ENCODE measurements around the gene MTCL1.

Gene MTCL1

DNA sequence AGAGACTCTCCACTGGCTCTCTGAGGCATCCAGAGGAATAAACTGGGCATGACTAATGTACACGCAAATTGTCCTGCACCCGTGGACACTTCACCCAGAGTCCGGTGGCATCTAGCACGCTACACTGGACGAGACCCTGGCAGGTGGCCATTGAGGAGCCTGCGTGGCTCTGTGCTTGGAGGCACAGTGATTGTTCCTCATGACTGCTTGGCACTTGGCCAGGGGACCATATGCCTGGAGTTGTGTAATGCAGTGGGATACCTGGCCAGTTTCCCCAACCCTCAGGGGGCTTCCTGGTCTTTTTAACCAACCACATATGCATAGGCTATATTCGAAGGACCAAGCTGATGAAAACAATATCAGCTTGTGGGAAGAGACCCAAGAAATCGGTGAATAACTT, 66.6 kb downstream of the MTCL1 start:
- no peak for DNase-seq (ENCODE audit: low read depth in 2 of 2)

DNA sequence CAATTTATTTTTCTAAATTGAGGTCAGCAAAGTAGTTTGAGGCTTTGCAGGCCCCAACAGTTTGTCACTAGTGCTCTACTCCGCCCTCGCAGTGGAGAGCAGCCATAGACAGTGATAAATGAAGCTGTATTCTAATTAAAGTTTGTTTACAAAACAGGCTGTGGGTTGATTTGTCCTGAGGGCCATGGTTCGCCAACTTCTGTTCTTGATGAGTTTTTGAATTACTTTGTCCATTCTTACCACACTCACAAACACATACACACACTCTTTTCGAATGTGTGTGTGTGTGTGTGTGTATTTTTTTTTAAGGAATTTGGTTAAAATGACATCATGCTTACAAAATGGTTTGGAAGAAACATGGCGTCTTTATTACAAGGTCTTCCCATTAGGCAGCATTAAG, 68.6 kb downstream of the MTCL1 start:
- DNase-seq (ENCODE audit: low read depth in 2 of 2) = no peak

DNA sequence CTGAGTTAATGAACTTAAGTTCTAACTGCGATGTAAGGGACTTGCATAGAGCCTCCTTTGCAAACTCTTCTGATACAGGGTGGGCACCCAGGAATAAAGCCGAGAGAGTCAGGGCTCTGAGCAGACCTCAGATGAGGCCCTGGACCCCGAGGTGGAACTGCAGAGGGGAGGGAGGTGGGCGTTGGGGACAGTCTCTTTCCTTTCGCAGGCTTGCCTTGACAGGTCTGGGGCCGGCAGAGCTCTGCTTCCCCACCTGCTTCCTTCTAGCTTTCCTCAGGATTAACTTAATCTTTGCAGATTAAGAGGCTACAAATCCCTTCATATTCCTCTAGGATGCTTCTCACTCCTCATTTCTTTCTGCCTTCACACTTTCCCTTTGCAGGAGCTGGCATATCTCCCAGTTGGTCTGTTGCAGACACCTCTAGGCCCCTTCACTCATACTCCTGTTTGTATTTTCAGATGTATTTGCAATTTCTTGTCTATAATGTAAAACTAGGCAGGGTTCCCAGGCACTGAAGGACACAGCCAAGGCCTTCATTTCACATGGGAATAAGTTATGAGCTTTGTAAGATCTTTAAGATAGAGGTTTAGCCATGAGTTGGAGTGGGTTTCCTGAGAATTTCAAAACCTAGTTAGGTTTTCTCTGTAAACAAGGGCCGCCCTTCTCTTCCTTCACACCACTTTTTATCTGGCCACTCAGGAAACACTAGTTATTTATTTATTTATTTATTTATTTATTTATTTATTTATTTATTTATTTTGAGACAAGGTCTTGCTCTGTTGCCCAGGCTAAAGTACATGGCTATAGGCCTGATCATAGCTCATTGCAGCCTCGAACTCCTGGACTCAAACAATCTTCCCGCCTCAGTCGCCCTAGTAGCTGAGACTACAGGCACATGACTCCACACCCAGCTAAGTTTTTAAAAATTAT, 70.9 kb downstream of the MTCL1 start:
- DNase-seq (ENCODE audit: low read depth in 2 of 2) = no peak

GRCh38 chr18:8777846-8778245, 72.5 kb downstream of the MTCL1 start:
- no peak for DNase-seq (ENCODE audit: low read depth in 2 of 2)

DNA sequence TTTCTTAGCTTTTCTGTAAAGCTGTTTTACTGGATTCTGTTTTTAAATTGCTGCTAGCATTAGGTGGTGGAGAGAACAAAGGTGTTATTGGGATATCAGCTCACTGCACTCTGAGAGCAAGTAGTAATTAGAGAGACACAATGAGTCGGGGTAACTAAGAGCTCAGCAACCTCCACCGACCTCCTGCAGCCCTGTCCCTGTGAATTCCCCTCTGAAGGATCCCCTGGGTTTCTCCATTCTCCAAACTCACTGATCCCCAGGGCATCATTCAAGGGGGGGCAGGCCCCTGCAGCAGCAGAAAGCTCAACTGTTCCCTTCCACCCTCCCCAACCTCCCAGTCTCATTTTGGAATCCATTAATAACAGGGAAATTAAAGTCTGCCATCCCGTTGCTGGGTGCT, 73.0 kb downstream of the MTCL1 start:
- DNase-seq (ENCODE audit: low read depth in 2 of 2) = no peak

DNA sequence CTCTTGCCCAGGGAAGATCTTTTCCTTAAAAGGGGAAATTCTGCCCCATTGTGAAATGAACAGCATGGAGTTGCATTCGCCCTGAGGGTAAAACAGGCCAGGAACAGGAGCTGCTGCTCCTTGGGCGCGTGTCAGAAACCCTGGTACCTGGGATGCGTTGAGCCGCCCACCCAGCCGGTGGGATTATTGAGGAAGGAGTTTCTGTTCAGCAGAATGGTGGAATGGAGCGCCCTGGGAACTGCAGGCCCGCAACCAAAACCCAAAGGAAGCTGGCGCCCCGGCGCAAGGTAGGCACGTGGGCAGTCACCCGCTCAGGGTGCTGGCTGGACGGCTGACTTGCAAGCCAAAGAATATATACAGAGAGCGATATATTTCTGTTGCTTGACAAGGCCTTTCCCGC, 73.5 kb downstream of the MTCL1 start:
- no peak for DNase-seq (ENCODE audit: low read depth in 2 of 2)

DNA sequence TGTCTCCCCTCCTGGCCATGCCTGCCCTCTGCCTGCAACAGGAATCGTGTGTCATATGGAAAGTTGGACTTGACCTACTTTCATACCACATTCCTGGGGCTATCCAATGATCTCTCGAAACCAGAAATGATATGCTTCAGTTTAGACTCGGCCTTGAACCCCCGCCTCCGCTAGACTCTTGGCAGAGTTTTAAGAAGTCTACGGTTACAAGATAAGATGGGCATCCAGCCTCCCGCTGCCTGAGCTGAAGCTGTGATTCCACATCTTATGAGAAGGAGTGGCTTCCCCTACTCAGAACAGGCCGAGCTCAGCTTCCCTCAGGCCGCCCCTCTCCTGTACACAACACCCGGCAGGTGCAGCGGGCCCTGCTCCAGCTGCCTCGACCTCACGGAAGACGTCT, 73.9 kb downstream of the MTCL1 start:
- DNase-seq (ENCODE audit: low read depth in 2 of 2) = no peak

DNA sequence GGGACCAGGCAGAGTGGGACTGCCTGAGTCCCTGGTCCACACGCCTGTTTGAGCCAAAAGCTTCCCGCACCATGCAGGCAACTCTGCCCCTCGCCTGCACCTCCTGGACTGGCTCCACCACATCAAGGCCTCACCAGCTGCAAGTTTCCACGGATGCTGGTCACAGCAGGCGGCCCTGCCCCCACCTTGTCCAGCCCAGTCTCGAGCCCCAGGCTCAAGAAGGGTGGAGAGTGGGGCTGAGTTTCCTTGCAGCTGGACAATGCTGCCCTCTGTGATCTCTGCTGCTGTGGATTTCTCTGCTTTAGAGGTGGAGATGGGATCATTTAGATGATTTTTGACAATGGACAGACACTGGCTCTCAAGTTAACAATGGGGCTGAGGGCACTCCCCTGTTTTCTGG, 74.9 kb downstream of the MTCL1 start:
- DNase-seq (ENCODE audit: low read depth in 2 of 2) = no peak

- DNase-seq (ENCODE audit: low read depth in 2 of 2) = no peak
These were observed 76.3 kb downstream of the MTCL1 start for GRCh38 chr18:8781671-8782070.

DNA sequence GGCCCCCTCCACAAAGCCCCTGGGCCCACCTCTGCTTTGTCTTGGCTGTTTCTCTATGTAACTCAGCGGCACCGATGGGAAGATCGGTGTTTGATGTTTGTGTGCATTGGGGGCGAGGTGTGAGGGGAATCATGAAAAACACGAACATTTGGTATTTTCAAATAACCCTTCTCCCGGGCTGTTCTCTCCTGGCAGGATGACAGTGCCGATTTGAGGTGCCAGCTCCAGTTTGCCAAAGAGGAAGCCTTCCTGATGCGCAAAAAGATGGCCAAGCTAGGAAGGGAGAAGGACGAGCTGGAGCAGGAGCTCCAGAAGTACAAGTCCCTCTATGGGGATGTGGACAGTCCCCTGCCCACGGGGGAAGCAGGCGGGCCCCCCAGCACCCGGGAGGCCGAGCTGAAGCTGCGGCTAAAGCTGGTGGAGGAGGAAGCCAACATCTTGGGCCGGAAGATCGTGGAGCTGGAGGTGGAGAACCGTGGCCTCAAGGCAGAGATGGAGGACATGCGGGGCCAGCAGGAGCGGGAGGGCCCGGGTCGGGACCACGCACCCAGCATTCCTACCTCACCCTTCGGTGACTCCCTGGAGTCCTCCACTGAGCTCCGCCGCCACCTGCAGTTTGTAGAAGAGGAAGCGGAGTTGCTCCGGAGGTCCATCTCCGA, 78.1 kb downstream of the MTCL1 start:
- no peak for DNase-seq (ENCODE audit: low read depth in 2 of 2)

DNA sequence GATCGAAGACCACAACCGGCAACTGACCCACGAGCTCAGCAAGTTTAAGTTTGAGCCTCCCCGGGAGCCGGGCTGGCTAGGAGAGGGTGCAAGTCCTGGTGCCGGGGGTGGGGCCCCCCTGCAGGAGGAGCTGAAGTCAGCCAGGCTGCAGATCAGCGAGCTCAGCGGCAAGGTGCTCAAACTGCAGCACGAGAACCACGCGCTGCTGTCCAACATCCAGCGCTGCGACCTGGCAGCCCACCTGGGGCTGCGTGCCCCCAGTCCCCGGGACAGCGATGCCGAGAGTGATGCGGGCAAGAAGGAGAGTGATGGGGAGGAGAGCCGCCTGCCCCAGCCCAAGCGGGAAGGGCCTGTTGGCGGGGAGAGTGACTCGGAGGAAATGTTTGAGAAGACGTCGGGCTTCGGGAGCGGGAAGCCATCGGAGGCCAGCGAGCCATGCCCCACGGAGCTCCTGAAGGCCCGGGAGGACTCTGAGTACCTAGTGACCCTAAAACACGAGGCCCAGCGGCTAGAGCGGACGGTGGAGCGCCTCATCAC, 78.7 kb downstream of the MTCL1 start:
- no peak for DNase-seq (ENCODE audit: low read depth in 2 of 2)

GRCh38 chr18:8785261-8785660, 79.9 kb downstream of the MTCL1 start:
- no peak for DNase-seq (ENCODE audit: low read depth in 2 of 2)

DNA sequence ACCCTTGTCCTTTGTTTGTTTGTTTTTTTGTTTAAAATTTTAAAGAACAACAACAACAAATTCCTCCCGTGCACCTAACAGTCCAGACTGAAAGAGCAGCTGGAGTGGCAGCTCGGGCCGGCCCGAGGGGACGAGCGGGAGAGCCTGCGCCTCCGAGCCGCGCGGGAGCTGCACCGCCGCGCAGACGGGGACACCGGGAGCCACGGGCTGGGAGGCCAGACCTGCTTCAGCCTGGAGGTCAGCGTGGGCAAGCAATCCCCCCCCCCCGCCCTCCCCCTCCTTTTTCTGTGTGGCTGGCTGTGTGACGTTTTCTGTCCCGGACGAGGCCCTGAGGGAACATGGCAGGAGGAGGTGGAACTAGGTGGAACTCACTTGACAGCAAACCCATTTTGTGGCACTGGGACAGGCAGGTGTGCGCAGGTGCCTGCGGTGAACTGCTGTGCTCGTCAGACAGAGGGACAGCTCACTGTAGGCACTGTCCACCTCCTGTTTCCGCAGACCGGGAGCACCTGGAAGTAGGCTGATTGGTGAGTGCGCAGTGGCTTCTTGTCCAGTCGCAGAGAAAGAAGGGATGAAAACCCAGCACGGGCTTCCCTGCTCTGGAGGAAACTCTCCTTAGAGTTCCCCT, 80.6 kb downstream of the MTCL1 start:
- no peak for DNase-seq (ENCODE audit: low read depth in 2 of 2)

DNA sequence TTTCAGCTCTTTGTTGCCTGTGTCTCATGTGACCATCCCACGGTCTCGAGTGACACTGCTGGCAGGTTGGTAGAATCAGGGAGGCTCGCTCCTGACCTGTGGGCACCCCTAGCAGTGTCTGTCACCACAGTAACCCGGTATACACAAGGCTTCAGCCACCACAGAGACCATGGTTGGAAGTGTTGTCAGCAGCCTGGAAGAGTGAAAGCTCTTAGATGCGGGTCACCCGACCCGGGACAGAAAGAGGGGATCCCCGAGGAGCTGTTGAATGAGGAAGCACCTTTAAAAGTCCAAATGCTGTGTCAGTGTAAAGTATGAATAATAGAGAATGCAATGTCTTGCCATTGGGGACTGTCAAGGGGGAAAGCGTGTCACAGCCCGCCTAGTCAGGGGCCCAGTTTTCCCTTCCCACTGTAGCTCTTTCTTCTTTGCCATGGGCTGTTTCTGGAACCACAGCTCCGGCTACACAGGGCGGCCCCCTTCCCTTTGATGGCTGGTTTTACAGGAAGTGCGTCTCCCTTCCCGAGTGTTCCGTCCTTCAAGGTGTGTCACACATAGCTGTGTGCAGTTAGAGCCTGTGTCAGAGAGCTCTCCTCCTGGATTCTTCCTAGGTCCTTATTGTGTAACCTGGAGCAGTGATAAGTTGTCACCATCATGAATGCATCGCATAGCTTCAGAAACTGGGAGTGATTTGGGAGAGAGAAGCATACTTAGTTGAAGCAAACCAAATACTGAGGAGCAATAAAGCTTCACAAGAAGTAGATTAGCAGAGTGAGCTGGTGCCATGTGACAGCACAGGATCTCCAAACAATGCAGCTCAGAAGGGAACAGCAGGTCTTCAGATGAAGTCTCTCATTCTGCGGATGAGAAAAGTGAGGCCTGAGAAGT, 81.4 kb downstream of the MTCL1 start:
- DNase-seq (ENCODE audit: low read depth in 2 of 2) = no peak

DNA sequence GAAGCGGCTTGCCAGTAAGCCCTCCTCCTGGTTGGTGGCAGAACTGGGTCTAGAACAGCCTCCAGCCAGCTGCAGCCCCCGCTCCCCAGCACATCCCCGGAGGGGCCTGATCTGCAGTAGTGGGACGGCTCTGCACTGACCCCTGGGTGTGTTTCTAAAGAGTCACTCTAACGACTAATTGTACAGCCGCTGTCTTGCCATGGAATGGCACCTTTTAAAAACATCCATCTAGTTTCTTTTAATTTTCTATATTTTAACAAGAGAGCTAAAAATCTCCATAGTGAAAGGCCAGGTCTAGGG, 82.0 kb downstream of the MTCL1 start:
- no peak for DNase-seq (ENCODE audit: low read depth in 2 of 2)

DNA sequence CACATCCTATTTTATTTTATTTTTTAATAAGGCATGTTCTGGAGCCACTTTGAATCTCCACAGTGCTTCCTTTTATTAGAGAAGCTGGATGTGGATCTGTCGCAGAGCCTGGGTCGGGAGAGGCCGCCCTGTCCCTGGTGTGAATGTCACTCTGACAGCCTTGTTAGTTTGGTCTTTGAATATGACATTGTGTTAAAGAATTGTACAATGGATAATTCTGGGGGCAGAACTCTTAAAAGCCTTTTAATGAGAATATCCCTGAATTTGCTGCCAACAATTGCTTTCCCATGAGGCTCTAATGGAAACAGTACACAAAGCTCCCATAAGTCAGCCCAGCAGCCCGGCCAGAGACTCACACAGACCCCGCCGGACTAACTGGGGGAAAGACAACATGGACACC, 82.4 kb downstream of the MTCL1 start:
- DNase-seq (ENCODE audit: low read depth in 2 of 2) = no peak

- DNase-seq (ENCODE audit: low read depth in 2 of 2) = no peak
These were observed 83.4 kb downstream of the MTCL1 start for GRCh38 chr18:8788503-8789429.

GRCh38 chr18:8791171-8791651, 85.9 kb downstream of the MTCL1 start:
- DNase-seq (ENCODE audit: low read depth in 2 of 2) = no peak

GRCh38 chr18:8792688-8793316, 87.4 kb downstream of the MTCL1 start:
- no peak for DNase-seq (ENCODE audit: low read depth in 2 of 2)
